Activated CD4-positive, alpha-beta T cell treated with anti-CD3 and anti-CD28 coated beads, Interleukin-2, amount 50 U/mL, for 1 hour (primary cell): ENCODE results near the gene VDR.
A peak's percentile ranks its signal among the peaks of the same experiment; 100 is the strongest.

Experiments
- DNase-seq: peaks from one replicate; pipeline ENCODE4 v3.0.0-alpha.2; 2020

The VDR gene

DNA sequence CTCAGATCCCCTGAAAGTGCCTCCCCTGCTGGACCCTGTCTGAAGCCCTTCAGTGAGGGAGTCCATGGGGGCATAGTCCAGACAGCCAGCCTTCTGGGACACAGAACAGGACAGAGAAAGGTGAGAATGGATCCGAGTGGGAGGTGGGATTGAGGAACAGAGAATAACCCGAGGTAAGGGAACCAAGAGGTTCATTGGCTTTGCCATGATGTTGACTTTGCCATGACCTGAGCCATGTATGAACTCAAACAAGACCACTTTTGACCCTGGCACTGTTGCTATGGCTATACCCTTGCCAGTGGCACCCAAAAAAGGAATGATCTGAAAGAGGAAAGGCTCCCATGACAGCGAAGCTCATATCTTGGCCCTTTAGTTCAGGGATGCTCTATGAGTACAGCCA lies 22.6 kb upstream of the VDR start:
- DNase-seq: no peak

DNA sequence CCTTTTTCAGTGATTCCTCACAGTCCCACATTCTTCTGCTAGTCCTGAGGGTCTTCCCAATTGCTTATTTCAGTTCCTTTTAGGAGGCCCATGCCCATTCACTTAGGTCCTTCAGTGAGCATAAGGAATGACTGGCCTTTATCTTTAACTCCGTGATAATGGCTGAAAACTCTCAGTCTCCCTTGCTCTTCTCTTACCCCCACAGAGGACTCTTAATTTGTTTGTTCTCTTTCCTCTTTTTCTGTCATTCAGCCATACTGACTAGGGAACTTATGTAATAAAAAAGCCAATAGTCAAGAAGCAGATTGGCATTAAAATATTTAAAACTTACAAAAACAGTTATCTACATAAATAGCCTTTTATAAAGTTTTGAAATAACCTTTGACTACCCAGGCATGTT lies 17.1 kb upstream of the VDR start:
- no peak for DNase-seq

DNA sequence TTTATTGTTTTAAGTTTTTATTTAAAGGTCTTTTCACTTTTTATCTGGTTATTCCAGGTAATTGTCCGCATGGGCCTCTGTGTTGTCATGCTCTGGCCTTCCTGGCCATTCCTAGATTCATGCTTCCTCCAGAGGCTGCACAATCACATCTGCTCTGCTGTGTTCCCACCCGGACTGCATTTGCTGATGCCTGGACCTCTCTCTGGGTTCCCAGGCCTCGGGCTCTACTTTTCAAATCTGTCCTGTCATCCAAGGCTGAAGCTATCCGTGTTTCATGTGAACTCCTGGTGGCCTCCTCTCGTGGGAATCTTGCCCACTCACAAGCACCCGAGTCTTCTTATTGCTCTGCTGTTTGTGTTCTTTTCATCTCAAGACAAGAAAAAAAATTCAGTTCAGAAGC lies 16.1 kb upstream of the VDR start:
- DNase-seq: no peak

DNA sequence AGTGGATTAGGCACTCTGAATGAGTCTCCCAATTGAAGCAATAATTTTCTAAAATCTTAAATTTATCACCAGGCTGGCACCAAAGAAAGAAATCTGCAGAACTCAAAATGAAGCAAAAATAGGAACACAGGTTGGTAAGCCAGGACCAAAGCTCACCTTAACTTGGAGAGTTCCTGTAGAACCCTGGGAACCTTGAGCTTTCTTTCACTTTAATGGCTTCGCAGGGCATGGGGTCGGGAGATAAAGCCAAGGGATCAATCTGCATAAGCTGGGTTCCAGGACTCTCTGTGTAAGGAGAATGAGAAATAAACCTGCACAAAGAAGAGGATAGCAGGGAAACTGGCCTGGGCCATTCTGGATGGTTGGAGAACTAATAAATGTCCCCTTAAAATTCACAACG lies 8.3 kb upstream of the VDR start:
- DNase-seq: no peak

DNA sequence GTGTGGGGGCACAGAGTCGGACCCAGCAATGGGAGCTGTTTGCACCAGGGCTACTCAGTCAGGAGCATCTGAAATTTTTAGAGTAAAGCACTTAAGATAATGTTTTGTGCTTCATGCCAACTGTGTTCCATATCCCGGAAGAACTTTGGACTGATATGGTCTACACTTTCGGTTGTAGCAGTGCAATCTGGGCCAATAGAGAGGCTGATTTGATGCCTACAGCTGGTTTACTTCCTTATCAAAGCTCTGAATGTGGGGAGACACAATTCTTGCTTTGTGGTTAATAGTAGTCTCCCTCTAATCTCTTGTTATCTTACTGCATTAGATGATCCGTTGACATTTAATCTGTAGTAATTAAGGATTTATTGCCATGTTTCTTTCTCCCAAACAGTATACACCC lies 7.8 kb upstream of the VDR start:
- no peak for DNase-seq

DNA sequence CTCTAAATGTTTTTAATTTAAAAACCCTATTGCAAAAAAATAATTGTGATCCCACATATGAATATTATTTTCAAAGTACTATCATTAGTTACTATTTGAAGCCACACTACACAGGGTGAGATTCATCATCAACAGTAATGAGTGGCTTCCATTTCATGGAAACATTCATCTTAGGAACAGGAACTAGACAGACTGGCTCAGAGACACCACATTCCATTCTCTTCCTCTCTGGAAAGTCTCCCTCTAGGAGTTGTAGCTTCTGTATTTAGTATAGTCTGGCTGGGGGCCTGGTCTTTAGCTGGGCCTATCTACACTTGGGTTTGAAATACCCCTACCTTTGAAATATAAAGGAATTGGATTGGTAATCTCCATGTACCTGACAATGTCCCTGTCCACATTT lies 6.2 kb upstream of the VDR start:
- no peak for DNase-seq

DNA sequence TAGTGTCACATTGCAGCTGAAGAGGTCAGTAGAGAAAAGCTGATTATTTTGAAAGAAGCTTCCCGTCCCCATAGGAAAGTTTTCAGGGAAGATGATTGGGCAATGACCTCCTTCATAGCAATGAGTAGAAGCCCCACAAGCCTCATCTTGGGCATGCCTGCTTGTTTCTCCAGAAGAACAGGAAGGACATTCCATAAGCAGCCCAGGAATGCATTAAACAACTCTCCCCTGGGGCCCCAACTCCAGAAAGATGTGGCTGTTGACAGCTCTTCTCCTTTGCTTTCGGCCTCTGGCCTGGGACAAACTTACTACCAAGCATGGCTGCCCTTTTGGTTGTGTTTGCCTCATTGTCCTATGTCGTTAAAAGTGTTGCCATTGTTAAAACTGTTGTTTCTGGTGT lies 5.7 kb upstream of the VDR start:
- no peak for DNase-seq

DNA sequence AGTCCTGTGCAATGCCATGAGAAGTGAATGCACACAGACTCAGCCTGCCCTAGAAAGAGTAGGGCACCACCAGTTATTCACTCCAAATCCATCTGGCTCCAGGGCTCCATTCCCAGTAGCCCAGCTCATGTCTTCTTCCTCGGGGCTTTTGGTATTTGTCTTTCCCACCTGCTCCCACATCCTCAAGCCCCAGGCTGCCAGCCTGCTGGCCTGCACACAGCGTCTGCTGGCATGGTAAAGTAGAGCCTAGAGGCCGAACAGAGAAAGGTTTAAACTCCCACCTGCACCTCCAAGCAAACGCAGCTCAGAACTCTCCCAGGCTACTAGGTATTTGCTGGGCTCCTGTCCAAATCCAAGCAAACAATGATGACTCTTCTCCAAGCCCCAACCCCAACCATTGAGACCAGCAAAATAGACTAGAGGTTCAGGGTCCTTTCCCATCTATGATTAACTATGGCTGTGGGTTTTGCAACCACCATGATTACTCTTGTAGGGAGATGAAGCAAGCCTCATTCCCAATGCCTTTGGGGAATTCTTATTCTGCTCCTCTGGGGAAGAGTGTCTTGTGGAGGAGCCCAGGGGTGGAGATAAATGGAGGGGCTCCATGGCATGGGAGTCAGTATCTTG lies 5.2 kb upstream of the VDR start:
- DNase-seq: no peak

DNA sequence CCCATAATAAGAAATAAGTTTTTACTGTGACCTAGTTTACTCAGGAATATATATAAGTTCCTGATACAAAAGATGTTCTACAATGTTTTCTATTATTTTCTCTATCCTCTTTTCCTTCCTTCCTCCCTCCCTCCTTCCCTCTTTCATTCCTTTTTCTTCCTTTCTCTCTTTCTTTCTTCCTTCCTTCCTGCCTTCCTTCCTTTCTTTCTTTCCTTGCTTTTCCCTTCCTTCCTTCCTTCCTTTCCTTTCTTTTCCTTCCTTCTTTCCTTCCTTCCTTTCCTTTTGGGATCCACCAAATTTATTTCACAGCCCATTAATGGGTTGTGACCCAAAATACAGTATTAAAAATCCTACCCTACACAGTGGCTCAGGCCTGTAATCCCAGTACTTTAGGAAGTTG lies 3.9 kb upstream of the VDR start:
- no peak for DNase-seq

DNA sequence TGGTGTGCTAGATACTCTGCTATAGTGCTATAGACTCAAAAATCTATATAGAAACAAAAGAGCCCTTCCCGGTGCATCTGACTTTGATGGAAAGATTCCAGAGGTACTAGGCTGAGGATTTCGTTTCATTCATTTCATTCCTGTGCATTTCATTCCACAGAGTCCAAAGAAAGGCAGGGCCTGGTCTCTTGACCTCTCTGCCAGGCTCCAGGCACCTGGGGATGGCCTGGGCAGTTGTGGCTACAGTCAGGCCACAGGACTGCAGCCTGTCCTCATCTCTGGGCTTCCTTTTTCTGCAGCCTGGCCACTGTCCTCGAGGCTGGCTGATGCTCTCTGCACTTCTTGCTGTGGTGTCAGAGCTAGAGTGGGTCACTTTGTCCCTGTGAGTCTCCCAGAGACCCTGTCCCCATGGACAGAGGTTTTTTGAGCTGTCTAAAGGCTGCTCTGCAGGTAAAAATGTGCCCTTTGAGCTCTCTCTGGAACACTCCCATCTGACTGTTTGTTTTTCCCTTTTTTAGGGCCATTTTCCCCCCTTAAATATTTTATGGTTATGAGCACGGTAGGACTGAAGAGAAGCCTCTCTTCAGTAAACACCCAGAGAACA lies 3.2 kb upstream of the VDR start:
- DNase-seq: no peak

DNA sequence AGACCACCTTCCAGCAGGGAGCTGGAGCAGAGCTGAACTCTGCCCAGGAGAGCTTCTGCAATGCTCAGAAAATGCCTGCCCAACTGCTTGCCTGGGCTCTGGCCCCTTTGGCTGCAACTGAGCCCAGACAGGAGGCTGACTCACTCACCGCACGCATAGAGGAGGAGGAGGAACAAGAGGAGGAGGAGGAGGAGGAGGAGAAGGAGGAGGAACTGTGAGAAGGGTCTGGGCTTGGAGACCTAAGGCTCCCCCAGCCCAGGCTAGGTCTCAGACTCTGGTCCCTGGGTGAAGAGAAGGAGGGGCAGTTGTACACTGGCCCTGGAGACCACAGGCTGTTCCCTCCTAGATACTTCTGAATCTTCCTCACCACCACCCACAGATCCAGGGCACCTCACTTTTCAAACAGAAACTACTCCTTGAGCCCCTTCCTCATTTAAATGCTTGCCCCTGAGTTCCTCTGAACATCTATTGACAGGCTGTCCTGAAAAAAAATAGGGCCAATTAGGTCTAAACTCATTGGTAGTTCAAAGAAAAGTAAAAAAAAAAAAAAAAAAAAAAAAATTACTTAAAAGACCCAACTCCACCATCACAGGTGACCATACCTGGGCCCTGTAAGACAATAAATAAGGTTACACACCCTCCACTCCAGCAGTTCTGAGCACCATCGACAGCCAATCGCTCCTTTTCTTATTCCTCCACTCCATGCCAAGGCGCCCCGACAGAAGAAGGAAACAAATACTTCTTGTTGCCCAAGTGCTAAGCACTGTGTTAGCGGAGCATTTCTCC lies 674 bp downstream of the VDR start:
- DNase-seq: peak; percentile 55

DNA sequence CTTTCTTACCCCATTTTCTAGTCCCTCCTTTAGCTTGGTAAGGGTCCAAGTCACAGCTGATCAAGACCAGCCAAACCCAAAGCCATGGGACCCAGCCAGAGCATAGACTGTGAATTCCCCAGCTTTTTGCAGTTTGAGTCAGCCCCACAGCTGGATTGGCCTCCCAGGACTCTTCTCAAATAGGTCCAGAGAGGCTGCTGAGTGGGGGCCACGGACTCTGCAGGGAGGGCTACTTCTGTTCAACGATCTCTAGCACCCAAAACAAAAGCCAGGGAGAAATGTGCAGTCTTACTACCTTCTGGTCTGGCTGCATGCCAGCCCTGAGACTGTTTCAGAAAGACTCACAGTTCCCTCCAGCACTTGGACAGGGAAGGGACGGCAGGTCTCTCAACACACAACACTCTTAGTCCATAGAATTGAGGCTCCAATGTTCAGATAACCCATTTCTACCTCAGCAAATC lies 1.6 kb downstream of the VDR start:
- no peak for DNase-seq

DNA sequence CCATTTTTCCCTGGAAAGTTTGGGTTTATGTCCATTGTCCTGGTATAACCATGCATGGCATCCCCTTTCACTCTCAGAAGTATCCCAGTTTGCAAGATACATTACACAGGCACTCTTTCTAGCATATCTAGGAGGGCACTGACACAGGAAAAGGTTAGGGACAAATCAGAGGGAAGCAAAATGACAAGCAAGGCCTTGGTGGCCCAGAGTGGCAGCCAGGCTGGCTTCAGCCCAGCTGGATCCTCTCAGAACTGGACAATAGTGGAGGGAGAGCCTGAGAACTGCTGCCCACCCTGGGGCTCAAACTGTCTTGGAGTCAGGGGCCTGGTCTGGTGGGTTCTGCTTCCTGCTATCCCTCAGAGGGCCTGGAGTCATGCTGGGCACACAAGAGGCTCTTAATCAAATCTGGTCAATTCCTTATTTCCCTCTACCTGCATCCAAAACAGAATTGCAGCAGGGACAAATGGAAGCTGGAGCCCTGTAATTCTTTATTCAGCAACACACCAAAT lies 2.6 kb downstream of the VDR start:
- DNase-seq: no peak

DNA sequence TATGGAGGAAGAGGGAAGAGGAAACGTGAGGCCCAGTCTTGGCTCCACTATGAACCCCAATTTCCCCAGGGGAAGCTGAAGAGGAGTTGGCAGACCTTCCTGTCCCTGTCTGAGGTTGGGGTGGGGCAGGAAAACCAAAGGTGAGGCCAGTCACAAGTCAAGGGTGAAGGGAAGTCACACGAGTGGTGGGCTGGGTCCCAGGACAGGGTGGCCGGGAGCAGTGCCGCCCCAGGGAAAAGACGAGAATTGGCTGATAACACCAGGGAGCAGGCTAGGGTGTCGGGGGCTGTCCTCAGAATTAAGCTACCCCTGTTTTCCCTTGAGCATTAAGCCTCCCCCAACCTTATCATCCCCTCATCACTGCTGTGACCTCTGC lies 3.1 kb downstream of the VDR start:
- no peak for DNase-seq

DNA sequence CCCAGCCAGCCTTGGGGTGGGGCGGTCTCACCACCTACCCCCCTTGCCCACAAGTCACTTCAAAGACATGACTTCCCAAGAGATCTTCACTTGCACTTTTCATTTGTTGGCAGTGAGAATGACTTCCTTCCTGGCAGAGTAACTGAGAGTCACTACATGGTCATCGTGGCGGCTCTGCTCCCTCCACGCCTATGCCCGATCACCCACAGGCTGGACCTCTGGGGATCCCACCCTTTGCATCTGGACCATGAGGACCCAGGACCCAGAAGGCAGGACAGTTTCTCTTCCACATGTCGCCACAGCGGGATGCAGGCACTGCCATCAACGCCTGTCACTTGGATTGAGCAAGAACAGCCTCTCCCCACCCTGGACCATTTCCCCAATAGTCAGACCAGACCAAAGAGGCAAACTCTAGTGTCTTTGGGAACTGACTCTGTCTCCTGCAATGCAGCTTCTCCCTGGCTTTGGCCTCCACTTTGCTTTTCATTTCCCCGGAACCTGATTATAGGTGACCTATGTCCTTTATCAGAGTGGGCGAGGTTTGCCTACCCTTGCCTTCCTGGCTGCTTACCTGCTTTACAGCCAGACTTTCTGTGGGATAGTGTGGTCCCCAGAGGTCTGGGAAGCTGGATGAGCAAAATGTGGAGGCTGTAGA lies 3.6 kb downstream of the VDR start:
- no peak for DNase-seq

DNA sequence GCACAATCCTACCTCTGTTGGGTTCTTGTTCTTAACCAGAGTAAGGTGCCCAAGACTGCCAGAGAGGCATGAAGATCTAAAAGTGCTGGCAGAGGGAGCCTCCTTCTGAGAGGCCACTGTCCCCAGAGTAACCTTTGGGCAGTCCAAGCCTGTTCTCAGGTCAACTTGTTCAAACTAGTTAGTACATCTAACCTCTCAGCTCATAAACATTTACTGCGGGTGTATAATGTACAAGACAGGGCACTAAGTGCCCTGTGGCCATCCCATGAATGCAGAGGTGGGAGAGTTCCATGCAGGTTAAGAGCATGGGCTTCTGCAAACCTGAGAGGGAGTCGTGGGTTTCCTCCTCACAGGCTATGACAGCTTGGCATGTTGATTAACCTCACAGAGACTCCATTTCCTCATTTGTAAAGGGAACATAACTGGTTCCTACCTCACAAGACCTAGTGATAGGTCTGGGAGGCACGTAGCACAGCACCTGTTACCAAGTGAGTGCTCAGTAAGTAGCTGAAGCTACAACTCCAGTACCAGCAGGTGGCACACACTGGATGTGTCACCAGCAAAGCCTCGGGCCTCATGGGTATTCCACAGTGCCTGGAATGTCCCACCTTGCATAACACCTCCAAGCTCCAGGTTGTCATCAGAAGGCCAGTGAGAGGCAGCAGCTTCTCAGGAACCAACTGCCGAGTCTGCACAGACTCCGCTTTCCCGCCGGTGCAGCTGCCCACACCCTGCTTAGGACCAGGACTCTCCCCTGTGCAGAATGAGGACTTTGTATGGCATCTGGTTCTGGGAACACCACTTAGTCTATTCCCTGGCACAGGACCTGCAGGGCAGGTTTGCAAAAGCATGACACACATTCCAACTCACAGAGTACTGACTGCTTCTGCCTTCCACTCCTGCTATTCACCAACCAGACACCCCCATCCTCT lies 4.4 kb downstream of the VDR start:
- no peak for DNase-seq

DNA sequence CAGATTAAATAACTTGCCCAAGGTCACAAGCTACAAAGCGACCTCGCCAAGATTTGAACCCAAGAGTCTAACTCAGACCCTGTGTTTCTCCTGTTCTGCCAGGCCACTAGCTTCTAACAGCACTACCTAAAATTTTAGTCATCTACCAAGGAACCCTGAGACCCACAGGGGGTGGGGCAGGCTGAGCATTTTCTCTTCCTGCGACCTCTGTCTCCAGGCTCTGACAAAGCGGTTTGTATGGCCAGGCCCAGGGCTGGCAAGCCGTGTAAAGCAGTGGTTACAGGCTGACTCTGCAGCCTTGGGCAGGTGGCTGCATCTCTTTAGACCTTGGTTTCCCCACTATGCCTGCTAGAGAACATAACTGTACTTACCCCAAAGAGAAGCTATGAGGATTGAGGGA lies 5.3 kb downstream of the VDR start:
- no peak for DNase-seq

DNA sequence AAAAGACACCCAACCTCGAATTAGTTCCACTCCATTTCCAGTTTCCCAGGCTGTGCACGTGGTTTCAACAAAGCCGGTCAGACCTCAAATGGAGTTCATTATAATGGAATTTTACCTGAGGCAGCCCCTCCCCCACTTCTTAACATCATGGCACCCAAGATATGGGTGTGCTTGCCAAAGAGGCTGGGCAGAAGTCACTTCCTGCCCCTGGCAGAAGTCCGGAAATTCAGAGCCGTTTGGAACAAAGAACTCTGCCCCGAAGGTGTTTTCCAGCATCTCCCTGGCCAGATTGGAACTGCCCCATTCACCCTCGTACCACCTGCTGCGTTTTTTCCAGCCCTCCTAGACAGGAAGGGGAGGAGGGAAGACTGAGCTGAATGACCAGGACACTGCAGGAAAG lies 8.2 kb downstream of the VDR start:
- no peak for DNase-seq

DNA sequence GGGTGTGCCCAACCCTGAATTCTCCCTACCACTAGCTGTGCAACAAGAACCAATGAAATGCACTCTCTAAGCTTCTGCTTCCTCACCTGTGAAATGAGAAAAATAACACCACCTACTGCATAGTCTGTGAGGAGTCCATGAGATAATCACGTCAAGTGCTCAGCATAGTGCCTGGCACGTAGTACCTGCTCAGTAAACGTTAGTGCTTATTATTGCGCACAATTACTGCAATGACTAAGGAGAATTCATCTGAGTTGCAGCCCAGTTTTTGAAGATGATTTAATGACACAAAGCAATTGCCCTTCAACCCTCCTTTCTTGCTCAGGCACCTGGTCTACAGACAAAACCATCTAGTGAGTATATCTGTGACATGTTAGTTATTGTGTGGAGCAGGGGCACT lies 8.8 kb downstream of the VDR start:
- DNase-seq: no peak

DNA sequence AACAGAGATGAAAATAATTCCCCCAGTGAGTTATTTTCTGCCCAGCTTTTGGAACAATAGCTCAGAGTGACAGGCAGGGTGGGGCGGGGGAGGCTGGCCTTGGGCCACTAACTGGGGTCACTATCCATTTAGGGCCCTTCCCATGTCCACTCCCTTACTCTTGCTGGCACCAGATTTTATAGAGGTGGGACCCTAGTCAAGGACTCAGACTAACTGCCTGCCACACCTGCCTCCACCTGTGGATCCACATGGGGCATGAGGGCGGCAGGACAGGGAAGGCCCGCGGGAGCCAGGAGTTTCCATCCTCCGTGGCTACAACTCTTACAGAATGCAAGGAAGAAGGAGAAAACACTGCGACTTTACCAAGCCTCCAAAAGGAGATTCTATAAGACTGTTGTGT lies 10.1 kb downstream of the VDR start:
- no peak for DNase-seq

DNA sequence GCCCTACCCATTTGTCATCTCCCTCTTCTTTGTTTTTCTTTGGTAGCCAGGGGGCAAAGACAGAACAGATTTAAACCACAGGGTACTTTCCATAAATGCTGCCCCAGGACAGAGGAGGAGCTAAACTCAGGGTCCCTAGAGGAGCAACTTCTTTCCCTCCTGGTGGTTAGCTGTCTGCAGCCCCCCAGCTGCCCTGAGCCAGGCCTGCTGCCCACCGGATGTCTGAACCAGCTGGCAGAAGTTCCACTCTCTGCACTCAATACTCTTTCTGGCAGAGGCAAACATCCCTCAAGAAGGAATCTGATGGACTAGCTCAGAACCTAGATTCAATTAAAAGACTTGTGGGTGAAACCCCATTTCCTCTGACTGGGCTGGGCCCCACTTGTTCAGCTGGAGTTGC lies 10.7 kb downstream of the VDR start:
- DNase-seq: no peak

DNA sequence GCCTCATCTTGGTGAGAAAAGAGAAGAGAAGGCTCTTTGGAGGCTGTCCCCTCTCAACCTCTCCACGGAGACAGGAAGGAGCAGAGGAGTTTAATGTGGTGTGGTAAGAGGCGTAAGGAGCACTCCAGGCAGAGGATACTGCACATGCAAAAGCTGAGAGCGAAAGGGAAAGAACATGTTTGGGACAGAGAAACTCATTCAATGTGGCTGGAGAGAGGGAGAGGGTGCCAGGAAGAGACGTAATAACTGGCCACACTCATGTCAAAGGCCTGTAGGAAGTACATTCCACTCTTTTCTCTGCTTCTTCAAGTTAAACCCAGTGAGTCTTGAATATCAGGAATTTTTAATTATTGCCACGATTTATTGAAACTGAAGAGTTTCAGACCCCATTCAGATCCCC lies 12.0 kb downstream of the VDR start:
- no peak for DNase-seq

DNA sequence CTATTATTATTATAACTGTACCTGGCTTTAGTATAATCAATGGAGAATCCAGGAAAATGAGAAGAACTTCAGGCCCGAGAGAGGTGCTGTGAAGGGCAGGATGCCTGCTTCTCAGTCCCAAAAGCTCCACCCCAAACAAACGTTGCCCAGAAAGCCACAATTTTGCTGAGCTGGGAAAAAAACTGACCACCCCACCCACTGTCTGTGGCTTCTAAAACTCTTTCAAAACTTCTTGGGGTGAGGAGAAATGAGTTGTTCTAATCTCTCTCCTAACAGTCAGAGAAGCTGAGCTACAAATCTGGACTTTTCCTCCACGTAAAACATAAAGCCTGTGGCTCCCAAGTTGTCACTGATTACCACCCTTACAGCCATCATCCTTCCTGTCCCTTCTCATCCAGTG lies 13.4 kb downstream of the VDR start:
- no peak for DNase-seq
